ENCODE data around the gene MIXL1.
"Not testable (repeated sequence)": the region's sequence is repeated elsewhere in the genome, so short reads cannot be mapped to it uniquely, and the experiment has no call there.

The MIXL1 gene

DNA sequence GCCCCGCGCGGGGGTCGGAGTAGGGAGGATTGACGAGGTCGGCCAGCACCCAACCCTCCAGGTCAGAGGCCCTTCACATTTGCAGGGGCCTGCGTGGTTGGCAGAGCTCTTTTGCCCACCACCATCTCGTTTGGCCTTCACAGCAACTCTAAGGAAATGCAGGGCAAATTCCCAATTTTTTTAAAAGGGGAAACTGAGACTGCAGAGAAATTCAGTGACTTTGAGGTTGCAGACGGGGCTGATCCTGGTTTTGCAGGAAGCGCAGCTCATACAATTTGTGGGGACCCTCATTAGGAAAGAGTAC, 36.5 kb upstream of the MIXL1 start:
- TF ChIP-seq, protein P1, sequence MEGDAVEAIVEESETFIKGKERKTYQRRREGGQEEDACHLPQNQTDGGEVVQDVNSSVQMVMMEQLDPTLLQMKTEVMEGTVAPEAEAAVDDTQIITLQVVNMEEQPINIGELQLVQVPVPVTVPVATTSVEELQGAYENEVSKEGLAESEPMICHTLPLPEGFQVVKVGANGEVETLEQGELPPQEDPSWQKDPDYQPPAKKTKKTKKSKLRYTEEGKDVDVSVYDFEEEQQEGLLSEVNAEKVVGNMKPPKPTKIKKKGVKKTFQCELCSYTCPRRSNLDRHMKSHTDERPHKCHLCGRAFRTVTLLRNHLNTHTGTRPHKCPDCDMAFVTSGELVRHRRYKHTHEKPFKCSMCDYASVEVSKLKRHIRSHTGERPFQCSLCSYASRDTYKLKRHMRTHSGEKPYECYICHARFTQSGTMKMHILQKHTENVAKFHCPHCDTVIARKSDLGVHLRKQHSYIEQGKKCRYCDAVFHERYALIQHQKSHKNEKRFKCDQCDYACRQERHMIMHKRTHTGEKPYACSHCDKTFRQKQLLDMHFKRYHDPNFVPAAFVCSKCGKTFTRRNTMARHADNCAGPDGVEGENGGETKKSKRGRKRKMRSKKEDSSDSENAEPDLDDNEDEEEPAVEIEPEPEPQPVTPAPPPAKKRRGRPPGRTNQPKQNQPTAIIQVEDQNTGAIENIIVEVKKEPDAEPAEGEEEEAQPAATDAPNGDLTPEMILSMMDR (conservative IDR thresholded peaks at IDR 0.05; ENCODE audit: low read depth): no peak
- no peak for DNase-seq (ENCODE audit: low spot score)
- H3K27ac ChIP-seq: peak overlapping the region; percentile 89
- POLR2A ChIA-PET (ENCODE audit: low non-redundant PET): no interaction called here
- CTCF ChIA-PET: interaction anchor here (0.6 to 1.3 kb wide), 2 partner anchors 10 to 433 kb away, joined by 6 to 7 read pairs; no protein-coding TSS in a partner anchor

DNA sequence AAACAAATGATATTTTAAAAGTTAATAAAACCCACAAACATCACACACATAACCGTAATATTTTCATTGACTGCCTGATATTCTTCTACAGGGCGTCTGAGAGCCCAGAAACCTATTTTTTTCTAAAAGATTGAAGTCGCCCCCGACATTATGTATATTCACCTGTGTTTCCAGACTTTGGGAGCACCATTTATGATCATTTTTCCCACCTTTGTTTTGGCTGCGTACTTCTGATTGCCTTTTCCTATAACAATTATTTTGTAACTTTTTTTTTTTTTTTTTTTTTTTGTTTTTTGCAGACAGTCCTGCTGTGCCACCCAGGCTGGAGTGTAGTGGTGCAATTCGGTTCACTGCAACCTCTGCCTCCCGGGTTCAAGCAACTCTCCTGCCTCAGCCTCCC, 36.1 kb upstream of the MIXL1 start:
- H3K27ac ChIP-seq: peak overlapping the region; percentile 89; the same call in 1 of the 2 replicates
- POLR2A ChIA-PET (ENCODE audit: low non-redundant PET): no interaction called here
- CTCF ChIA-PET: interaction anchor here (1.3 kb wide), 1 partner anchor 10 kb away, joined by 6 read pairs; no protein-coding TSS in a partner anchor
- DNase-seq (ENCODE audit: low spot score): no peak
- TF ChIP-seq, protein P1 (conservative IDR thresholded peaks at IDR 0.05; ENCODE audit: low read depth): no peak

DNA sequence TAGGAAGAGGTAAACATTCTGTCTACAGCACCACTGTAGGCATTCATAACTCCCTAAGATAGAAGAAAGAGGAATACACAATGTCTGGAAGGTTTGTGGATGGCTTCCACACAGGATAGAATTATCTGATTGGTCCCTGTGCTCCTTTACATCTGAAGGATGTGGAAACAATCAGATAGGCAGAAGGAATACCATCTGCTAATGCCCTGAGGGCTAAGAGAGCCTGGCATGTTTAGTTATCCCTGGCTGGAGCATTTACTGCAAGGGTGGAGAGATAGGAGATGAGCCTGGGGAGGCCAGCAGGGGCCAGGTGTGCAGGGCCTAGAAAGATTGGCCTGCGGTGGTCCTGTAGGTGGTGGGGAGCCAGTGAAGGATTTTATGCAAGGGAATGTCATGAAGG, 28.3 kb upstream of the MIXL1 start:
- no peak for DNase-seq (ENCODE audit: low spot score)
- ChIA-PET CTCF (interaction anchor here (0.6 to 1.1 kb wide), 2 partner anchors 70 to 561 kb away, joined by 3 read pairs; no protein-coding TSS in a partner anchor), POLR2A (ENCODE audit: low non-redundant PET) (interaction anchor here (0.6 kb wide), 1 partner anchor 18 kb away, joined by 6 read pairs; no protein-coding TSS in a partner anchor)
- H3K27ac ChIP-seq: no peak overlapping the region
- TF ChIP-seq, protein P1 (conservative IDR thresholded peaks at IDR 0.05; ENCODE audit: low read depth): no peak

DNA sequence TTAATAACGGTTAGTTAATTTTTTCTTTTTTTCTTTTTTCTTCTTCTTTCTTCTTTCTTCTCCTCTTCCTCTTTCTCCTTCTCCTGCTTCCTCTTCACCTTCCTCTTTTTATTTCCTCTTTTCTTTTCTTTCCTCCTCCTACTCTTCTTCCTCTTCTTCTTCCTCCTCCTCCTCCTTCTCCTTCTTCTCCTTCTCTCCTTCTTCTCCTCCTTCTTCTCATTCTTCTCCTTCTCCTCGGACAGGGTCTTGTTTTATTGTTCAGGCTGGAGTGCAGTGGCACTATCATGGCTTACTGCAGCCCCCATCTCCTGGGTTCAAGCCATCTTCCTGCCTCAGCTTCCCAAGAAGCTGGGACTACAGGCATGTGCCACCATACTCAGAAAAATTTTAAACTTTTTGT, 23.5 kb upstream of the MIXL1 start:
- TF ChIP-seq, protein P1 (conservative IDR thresholded peaks at IDR 0.05; ENCODE audit: low read depth): no peak
- POLR2A ChIA-PET (ENCODE audit: low non-redundant PET): no interaction called here
- CTCF ChIA-PET: interaction anchor here (0.6 to 1.4 kb wide), 3 partner anchors 76 to 135 kb away, joined by 4 to 20 read pairs (median 6); no protein-coding TSS in a partner anchor
- H3K27ac ChIP-seq: no peak overlapping the region
- no peak for DNase-seq (ENCODE audit: low spot score)

DNA sequence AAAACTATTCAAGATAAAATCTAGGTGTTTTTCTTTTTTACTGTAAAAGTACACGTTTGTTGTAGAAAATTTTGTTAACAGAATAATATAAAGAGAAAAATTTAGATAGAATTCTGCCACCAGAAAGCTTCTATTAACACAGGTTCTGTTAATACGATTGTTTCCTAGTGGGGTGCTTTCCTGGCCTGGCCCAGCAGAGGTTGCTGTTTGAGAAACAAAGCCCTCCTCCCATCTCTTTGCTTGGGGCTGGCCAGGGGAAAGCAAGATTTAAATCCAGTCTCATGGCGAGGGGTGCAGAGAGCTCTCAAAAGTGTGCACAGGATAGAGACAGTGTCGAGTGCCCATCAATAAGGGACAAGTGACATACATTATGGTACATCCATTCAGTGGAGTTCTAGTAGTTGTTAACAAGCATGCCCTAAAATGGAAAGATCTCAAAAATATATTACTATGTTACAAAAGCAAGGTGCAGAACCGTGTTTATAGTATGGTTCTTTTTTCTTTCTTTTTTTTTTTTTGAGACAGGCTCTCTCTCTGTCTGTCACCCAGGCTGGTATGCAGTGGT, 22.4 kb upstream of the MIXL1 start:
- TF ChIP-seq, protein P1 (conservative IDR thresholded peaks at IDR 0.05; ENCODE audit: low read depth): 0 out of 2 replicates have a peak, but pooled peaks have one; percentile 8
- H3K27ac ChIP-seq: no peak overlapping the region
- DNase-seq (ENCODE audit: low spot score): no peak
- ChIA-PET CTCF (interaction anchor here (0.5 to 2.8 kb wide), 10 partner anchors 9 to 136 kb away, joined by 3 to 20 read pairs (median 4); no protein-coding TSS in a partner anchor), POLR2A (ENCODE audit: low non-redundant PET) (no interaction called here)

DNA sequence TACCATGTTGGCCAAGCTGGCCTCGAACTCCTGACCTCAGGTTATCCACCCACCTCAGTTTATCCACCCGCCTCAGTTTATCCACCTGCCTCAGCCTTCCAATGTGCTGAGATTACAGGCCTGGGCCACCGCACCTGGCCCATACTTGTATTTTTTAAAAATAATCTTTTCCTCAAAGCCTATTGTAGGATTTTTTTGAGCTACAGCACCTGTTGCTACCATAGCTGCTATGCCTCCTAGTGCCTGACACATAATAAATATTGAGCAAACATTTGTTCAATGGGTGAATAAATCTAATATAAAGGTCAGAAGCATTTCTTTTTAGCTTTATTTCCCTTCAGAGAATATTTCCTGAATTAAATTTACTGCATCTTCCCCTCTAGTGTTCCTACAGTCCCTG, 21.2 kb upstream of the MIXL1 start:
- H3K27ac ChIP-seq: no peak overlapping the region
- ChIA-PET POLR2A (ENCODE audit: low non-redundant PET) (no interaction called here), CTCF (interaction anchor here (1.1 to 2.8 kb wide), 4 partner anchors 13 to 727 kb away, joined by 3 to 14 read pairs (median 8); no protein-coding TSS in a partner anchor)
- TF ChIP-seq, protein P1 (conservative IDR thresholded peaks at IDR 0.05; ENCODE audit: low read depth): no peak
- DNase-seq (ENCODE audit: low spot score): no peak

DNA sequence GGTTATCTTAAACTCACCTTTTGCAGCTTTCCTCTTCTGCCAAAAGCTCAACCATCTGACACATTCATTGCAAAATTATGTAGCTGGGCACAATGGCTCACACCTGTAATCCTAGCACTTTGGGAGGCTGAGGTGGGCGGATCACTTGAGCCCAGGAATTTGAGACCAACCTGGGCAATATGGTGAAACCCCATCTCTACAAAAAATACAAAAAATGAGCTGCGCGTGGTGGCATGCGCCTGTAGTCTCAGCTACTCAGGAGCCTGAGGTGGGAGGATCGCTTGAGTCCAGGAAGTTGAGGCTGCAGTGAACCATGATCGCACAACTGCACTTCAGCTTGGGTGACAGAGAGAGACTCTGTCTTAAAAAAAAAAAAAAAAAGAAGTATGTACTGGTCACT, 20.8 kb upstream of the MIXL1 start:
- H3K27ac ChIP-seq; DNase-seq (ENCODE audit: low spot score): not testable (repeated sequence)
- ChIA-PET POLR2A (ENCODE audit: low non-redundant PET) (interaction anchor here (0.7 kb wide), 1 partner anchor 80 kb away, joined by 4 read pairs; no protein-coding TSS in a partner anchor), CTCF (interaction anchor here (1.1 to 2.8 kb wide), 4 partner anchors 13 to 728 kb away, joined by 3 to 14 read pairs (median 8); no protein-coding TSS in a partner anchor)

Measured in RWPE1 (cell line).